Measurements from ENCODE around the gene MYLK.

MYLK gene

DNA sequence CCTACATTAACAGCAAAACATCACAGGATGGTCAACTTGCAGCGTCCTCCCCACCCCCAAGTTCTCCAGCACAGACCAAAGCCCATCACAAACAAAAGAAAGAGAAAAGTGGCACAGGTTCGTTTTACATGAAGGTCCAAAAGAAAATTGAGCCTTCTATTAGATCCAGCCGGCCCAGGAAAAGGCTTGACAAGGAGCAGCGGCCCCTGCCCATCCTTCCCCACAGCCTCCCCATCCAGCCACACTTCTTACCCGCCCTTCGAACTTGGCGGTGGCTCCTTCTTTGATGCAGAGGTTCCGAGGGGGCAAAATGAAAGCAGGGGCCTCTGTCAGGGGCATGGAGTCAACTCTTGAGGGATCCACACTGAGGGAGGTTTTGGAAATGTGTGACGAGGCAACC, 90.7 kb downstream of the MYLK start:
- DNase-seq (ENCODE audit: low spot score): no peak
- TF ChIP-seq, protein P1, sequence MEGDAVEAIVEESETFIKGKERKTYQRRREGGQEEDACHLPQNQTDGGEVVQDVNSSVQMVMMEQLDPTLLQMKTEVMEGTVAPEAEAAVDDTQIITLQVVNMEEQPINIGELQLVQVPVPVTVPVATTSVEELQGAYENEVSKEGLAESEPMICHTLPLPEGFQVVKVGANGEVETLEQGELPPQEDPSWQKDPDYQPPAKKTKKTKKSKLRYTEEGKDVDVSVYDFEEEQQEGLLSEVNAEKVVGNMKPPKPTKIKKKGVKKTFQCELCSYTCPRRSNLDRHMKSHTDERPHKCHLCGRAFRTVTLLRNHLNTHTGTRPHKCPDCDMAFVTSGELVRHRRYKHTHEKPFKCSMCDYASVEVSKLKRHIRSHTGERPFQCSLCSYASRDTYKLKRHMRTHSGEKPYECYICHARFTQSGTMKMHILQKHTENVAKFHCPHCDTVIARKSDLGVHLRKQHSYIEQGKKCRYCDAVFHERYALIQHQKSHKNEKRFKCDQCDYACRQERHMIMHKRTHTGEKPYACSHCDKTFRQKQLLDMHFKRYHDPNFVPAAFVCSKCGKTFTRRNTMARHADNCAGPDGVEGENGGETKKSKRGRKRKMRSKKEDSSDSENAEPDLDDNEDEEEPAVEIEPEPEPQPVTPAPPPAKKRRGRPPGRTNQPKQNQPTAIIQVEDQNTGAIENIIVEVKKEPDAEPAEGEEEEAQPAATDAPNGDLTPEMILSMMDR (IDR thresholded peaks at IDR 0.05; ENCODE audit: extremely low read depth, insufficient read depth, missing control alignments): no peak
- in situ Hi-C loops (cut with MboI; ENCODE audit: low pct_unique_long_range_greater_than_20kb, low sequenced_read_pairs, unreplicated experiment): no loop called here

DNA sequence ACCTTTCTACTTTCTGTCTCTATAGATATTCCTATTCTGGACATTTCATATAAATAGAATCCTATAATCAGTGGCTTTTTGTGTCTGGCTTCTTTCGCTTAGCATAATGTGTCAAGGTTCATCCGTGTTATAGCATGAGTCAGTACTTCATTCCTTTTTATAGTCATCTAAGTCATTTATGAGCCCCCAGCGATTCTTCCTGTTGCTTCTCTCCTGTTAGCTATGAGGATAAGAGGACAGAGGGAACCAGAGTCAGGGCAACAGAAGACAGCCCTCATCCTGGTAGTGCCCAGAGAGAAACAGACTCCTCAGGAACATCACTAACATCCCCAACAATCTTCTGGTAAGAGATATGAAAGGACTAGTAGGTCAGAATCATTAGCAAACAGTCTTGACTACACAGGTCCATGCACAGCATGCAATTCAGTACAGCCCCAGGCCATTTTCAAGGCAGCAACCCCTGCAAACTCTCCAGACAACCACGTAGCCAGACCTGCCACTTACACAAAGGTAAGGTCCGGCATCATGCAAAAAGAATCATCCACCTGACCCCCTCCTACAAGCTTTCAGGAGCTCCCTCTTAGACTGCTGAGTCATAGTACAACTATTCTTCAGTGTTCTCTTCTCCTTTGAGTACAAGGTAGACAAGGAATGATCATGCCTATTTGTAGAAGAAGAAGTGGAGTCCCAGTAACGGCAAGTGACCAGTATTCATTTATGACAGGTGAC, 91.5 kb downstream of the MYLK start:
- DNase-seq (ENCODE audit: low spot score): no peak
- TF ChIP-seq, protein P1 (IDR thresholded peaks at IDR 0.05; ENCODE audit: extremely low read depth, insufficient read depth, missing control alignments): no peak
- in situ Hi-C loops (cut with MboI; ENCODE audit: low pct_unique_long_range_greater_than_20kb, low sequenced_read_pairs, unreplicated experiment): no loop called here

DNA sequence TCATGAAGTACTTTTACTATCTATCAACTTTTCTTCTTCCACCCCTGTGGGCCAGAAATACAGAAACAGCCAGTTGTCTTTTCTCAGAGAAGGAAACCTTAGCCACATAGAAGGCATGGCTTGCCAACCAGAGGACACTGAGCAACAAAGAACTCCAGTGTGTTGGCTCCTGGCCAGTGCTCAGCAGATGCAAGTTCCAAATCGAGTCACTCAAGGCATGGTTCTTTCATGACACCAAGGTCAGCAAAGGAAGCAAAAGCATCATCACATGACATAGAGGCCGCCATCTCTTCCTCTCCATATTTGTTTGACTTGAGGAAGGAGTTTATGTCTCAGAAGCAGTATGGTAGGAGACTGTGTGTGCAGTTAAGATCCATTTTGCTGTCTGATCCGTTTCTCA, 92.2 kb downstream of the MYLK start:
- in situ Hi-C loops (cut with MboI; ENCODE audit: low pct_unique_long_range_greater_than_20kb, low sequenced_read_pairs, unreplicated experiment): no loop called here
- TF ChIP-seq, protein P1 (IDR thresholded peaks at IDR 0.05; ENCODE audit: extremely low read depth, insufficient read depth, missing control alignments): no peak
- DNase-seq (ENCODE audit: low spot score): no peak

DNA sequence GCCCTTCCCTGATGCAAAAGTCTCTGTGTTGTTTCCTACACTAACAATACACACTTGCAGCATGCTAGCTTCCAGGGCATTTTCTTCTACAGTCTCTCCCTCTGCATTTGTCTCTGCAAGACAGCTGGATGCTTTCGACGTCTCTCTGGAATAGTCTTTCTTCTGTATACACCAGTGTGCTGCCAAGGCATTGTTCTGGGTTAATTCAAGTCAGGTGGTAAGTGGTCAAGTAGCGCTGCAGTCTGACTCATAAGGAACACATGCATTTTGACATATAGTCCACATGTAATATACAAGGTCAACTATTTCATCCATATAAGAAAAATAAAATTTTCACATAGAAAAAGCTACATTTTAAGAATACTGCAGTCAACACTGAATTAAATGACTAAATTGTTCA, 92.7 kb downstream of the MYLK start:
- DNase-seq (ENCODE audit: low spot score): no peak
- TF ChIP-seq, protein P1 (IDR thresholded peaks at IDR 0.05; ENCODE audit: extremely low read depth, insufficient read depth, missing control alignments): no peak
- in situ Hi-C loops (cut with MboI; ENCODE audit: low pct_unique_long_range_greater_than_20kb, low sequenced_read_pairs, unreplicated experiment): no loop called here

DNA sequence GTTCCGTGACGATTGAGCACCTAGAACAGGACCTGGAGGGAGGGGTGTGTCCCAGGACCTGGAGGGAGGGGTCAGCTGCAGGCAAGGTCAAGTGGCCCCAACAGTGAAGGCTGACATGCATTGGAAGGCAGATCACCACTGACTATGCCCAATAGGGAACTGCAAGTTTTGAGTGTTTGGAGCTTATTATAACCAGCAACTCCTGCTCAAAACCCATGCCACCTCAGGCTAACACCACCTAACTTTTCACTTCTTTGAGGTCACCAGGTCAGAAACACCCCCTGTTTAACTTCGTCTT, 93.1 kb downstream of the MYLK start:
- in situ Hi-C loops (cut with MboI; ENCODE audit: low pct_unique_long_range_greater_than_20kb, low sequenced_read_pairs, unreplicated experiment): no loop called here
- TF ChIP-seq, protein P1 (IDR thresholded peaks at IDR 0.05; ENCODE audit: extremely low read depth, insufficient read depth, missing control alignments): no peak

DNA sequence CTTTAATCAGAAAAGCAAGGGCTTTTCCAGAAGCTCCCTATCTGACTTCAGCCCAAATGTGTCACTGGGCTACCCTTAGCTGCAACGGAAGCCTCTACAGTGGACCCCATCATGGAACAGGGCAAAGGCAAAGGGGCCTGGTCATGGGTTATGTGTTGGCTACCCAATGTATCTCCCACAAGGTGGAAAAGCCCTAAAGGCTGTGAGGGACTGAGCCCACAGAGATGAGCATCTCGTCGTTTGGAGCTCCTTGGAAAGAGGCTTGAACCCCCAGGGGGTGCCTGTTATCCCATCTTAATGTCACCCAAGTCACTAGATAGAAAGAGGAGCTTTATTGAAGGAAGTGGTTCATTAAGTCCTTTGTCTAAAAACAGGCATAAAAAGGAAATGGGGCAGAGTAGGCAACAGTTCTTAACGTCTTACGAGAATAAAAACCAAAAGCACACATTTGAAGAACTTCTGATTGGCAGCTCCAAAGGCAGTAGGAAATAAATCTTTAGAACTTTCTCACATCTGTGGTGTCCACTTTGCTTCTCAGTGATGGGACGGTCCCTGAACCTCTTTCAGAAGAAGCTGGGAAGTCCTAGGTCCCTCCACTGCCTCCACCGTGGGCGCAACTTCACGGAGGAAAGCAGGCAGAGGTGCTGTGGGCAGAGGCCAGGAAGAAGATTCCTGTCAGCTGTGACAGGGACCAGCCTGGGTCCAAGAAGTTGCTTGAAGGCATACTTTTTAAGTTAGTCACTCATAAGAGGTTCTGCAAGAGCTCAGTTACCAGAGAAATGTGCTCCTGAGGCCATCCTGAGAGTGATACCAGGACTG, 93.7 kb downstream of the MYLK start:
- in situ Hi-C loops (cut with MboI; ENCODE audit: low pct_unique_long_range_greater_than_20kb, low sequenced_read_pairs, unreplicated experiment): no loop called here
- DNase-seq (ENCODE audit: low spot score): no peak
- TF ChIP-seq, protein P1 (IDR thresholded peaks at IDR 0.05; ENCODE audit: extremely low read depth, insufficient read depth, missing control alignments): no peak

More for the DNA sequence above, 93.1 kb downstream of the MYLK start:
- no peak for DNase-seq (ENCODE audit: low spot score)

Measured in GM13977 (cell line).